Measurements from ENCODE around the gene OR7A5. TPM values are rescaled to one million over a fixed set of nuclear protein-coding genes. Genes with fewer than 3 reads are reported as not detected.

The OR7A5 gene
- total and polyA plus RNA-seq, 2 of the 8 experiments (the other 6 are each of a cell fraction or from before 2014, with no cell fraction given), result not detected

DNA sequence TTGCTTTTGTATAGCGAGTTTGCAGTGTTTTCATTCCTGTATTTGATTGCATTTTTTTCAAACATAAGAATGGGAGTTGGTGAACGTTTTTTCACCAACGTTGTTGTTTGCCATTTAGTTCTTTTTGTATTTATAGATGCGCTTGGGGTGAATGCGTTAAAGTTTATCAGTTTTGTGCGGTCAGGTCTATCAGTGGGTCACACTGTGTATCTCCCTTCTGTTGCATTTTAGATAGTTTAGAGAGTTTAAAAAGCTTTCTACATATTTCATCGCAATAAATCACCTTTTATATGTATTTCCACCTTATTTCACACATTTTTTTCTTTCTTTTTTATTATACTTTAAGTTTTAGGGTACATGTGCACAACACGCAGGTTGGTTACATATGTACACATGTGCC is 16.4 kb downstream of the OR7A5 start:
- Histone ChIP-seq H3K9me3 (ENCODE audit: insufficient read depth in 2 of 2, low read depth in 1 of 2, low read length in 1 of 2) (peaks cover 35 to 47% of the 10 kb centered on the region in 2 experiments), H4K20me1 (replicated peaks in 1 of 2; ENCODE audit: control insufficient read depth in 1 of 2, insufficient read depth in 2 of 2, low read length in 2 of 2) (no peaks in the 10 kb centered on the region)

More for the DNA sequence above, 16.4 kb downstream of the OR7A5 start:
- H3K4me2 ChIP-seq (ENCODE audit: insufficient read depth in 1 of 2, low read depth in 2 of 2, low read length in 2 of 2), result no peak overlapping the region
- no peak overlapping the region for H3K14ac ChIP-seq (ENCODE audit: insufficient read length)
- no peak overlapping the region for H4K91ac ChIP-seq (replicated peaks; ENCODE audit: insufficient read length, low read length)
- no peak overlapping the region for H4K5ac ChIP-seq (ENCODE audit: insufficient read length, low read depth, low read length)
- no peak overlapping the region for H2AFZ ChIP-seq (ENCODE audit: low read length)
- 71 to 100% methylated on average over 1 to 8 of the region's 8 CpGs for whole genome bisulfite sequencing, 2 experiments (ENCODE audit: extremely low coverage in 1 of 2, insufficient coverage in 1 of 2, insufficient read length in 1 of 2, insufficient replicate concordance in 2 of 2, low coverage in 1 of 2, low lambda C conversion rate in 2 of 2, missing lambda C conversion rate in 1 of 2)
- no peak overlapping the region for H2BK5ac ChIP-seq (ENCODE audit: low read depth, low read length)
- no peaks in the 10 kb centered on the region for H3K79me1 ChIP-seq (ENCODE audit: low read depth, low read length)
- H2BK120ac ChIP-seq (replicated peaks; ENCODE audit: low read depth, low read length), result no peak overlapping the region
- H3K79me2 ChIP-seq (ENCODE audit: control insufficient read depth in 1 of 2, insufficient read depth in 2 of 2, low read length in 2 of 2), result no peaks in the 10 kb centered on the region
- no peak overlapping the region for H2BK12ac ChIP-seq (ENCODE audit: low read depth, low read length)
- H3K56ac ChIP-seq (replicated peaks; ENCODE audit: insufficient read length, low read depth, low read length), result no peak overlapping the region
- no peak overlapping the region for H2AK5ac ChIP-seq (ENCODE audit: low read depth, low read length)
- H2BK15ac ChIP-seq (ENCODE audit: low read length), result no peak overlapping the region
- H4K8ac ChIP-seq (ENCODE audit: extremely low read depth, insufficient read depth, low read length), result no peak overlapping the region
- DNase-seq (ENCODE audit: low read depth in 1 of 2, low spot score in 2 of 2) (no peak), FAIRE-seq (no peak)
- CTCF ChIA-PET (ENCODE audit: partially characterized antibody), result no interaction called here
- H3K18ac ChIP-seq (ENCODE audit: extremely low read depth, low read length), result no peak overlapping the region
- no peaks in the 10 kb centered on the region for H3K4me1 ChIP-seq (replicated peaks in 1 of 4; ENCODE audit: control insufficient read depth in 3 of 4, insufficient read depth in 4 of 4, low read length in 3 of 4)
- TF ChIP-seq TAF7 (optimal IDR thresholded peaks at IDR 0.05; ENCODE audit: borderline replicate concordance, low read depth, low read length) (no peak), RXRA (IDR thresholded peaks at IDR 0.05; ENCODE audit: insufficient read depth, low read depth, low read length) (no peak)
- H3K4me3 ChIP-seq (ENCODE audit: extremely low read depth in 1 of 4, insufficient read depth in 2 of 4, low read depth in 3 of 4, low read length in 4 of 4), result no peak overlapping the region
- no peaks in the 10 kb centered on the region for H3K27me3 ChIP-seq (replicated peaks in 1 of 4; ENCODE audit: control insufficient read depth in 3 of 4, extremely low read depth in 1 of 4, insufficient read depth in 3 of 4, low read length in 3 of 4)
- no peak overlapping the region for H2BK20ac ChIP-seq (ENCODE audit: low read length)
- POLR2A ChIA-PET (ENCODE audit: partially characterized antibody), result no interaction called here
- no peak overlapping the region for H3K27ac ChIP-seq (ENCODE audit: low read depth, low read length)
- H3K23me2 ChIP-seq (ENCODE audit: low read depth, low read length), result no peaks in the 10 kb centered on the region
- no peaks in the 10 kb centered on the region for H3K36me3 ChIP-seq (ENCODE audit: control insufficient read depth in 2 of 4, insufficient read depth in 4 of 4, low read length in 3 of 4)
- H3K9ac ChIP-seq (replicated peaks in 1 of 4; ENCODE audit: extremely low read depth in 1 of 4, low read depth in 3 of 4, low read length in 3 of 4), result no peak overlapping the region
- H3K23ac ChIP-seq (ENCODE audit: insufficient read length), result no peak overlapping the region
- no peak overlapping the region for H3K4ac ChIP-seq (replicated peaks; ENCODE audit: insufficient read length, low read depth, low read length)
